Measurements from ENCODE around the gene PEF1.

The PEF1 gene

GRCh38 chr1:31583082-31583994 lies 61.3 kb downstream of the PEF1 start:
- DNase-seq, result no peak

- DNase-seq, result no peak
These were observed 62.6 kb downstream of the PEF1 start for GRCh38 chr1:31581821-31582810.

- no peak for DNase-seq
These were observed 63.6 kb downstream of the PEF1 start for GRCh38 chr1:31580891-31581603.

- DNase-seq, result no peak
These were observed 64.2 kb downstream of the PEF1 start for GRCh38 chr1:31580513-31580870.
